Measurements from ENCODE around the gene KCNJ10.

KCNJ10 gene

GRCh38 chr1:160031365-160032164 lies 38.4 kb downstream of the KCNJ10 start, which contains the start of gene PIGM (continued):
- no peak for TF ChIP-seq ZNF776 (tag by site-specific recombination; IDR thresholded peaks at IDR 0.05; ENCODE audit: borderline replicate concordance)
- TF ChIP-seq ZNF148 (tag by site-specific recombination; IDR thresholded peaks at IDR 0.05; ENCODE audit: borderline replicate concordance), result no peak
- TF ChIP-seq ZNF639 (tag by site-specific recombination; IDR thresholded peaks at IDR 0.05), result no peak; the same call in 1 of the 2 replicates
- no peak for TF ChIP-seq ZNF560 (tag by site-specific recombination; IDR thresholded peaks at IDR 0.05; ENCODE audit: borderline replicate concordance)
- TF ChIP-seq GLI2 (tag by site-specific recombination; IDR thresholded peaks at IDR 0.05; ENCODE audit: borderline replicate concordance, low read depth), result no peak
- TF ChIP-seq RBAK (tag by site-specific recombination; IDR thresholded peaks at IDR 0.05), result no peak
- TF ChIP-seq ZNF548 (tag by site-specific recombination; IDR thresholded peaks at IDR 0.05), result no peak
- no peak for TF ChIP-seq ZNF280C (tag by site-specific recombination; IDR thresholded peaks at IDR 0.05)
- TF ChIP-seq ZSCAN30 (tag by site-specific recombination; IDR thresholded peaks at IDR 0.05), result no peak; the same call in 1 of the 2 replicates
- TF ChIP-seq ZNF398 (tag by site-specific recombination; IDR thresholded peaks at IDR 0.05), result no peak
- TF ChIP-seq ZNF416 (tag by site-specific recombination; IDR thresholded peaks at IDR 0.05), result no peak
- TF ChIP-seq ZNF16 (tag by site-specific recombination; IDR thresholded peaks at IDR 0.05; ENCODE audit: low read depth), result no peak
- no peak for TF ChIP-seq ZNF311 (tag by site-specific recombination; IDR thresholded peaks at IDR 0.05; ENCODE audit: borderline replicate concordance)
- TF ChIP-seq OSR2 (tag by site-specific recombination; IDR thresholded peaks at IDR 0.05), result peak; percentile 68; the same call in 1 of the 2 replicates
- no peak for TF ChIP-seq ZNF184 (tag by site-specific recombination; IDR thresholded peaks at IDR 0.05)
- TF ChIP-seq PRDM10 (tag by site-specific recombination; IDR thresholded peaks at IDR 0.05), result peak; percentile 77; the same call in 1 of the 2 replicates
- TF ChIP-seq ZNF660 (tag by site-specific recombination; IDR thresholded peaks at IDR 0.05), result peak; percentile 84
- peak; percentile 20; the same call in 1 of the 2 replicates for TF ChIP-seq REPIN1 (tag by site-specific recombination; IDR thresholded peaks at IDR 0.05; ENCODE audit: low read depth)
- no peak for TF ChIP-seq WT1 (tag by site-specific recombination; IDR thresholded peaks at IDR 0.05)
- no peak for TF ChIP-seq ZNF596 (tag by site-specific recombination; IDR thresholded peaks at IDR 0.05)
- peak; percentile 59 for TF ChIP-seq ZNF629 (tag by site-specific recombination; IDR thresholded peaks at IDR 0.05)
- TF ChIP-seq HIC1 (tag by site-specific recombination; IDR thresholded peaks at IDR 0.05), result peak; percentile 78
- peak; percentile 94 for TF ChIP-seq ZNF366 (tag by site-specific recombination; conservative IDR thresholded peaks at IDR 0.05)
- TF ChIP-seq ZBTB17 (tag by site-specific recombination; IDR thresholded peaks at IDR 0.05), result peak; percentile 93
- TF ChIP-seq ZNF48 (tag by site-specific recombination; IDR thresholded peaks at IDR 0.05), result no peak
